Tibial nerve (tissue), 4 donors: ENCODE data around the gene EFR3B. TPM values are rescaled to one million over a fixed set of nuclear protein-coding genes. Genes with fewer than 3 reads are reported as not detected.

ENCODE experiments used
- DNase-seq, 2 donors: peaks; one replicate each; pipeline ENCODE4 v3.0.0-alpha.2; 2019; ENCODE audit warnings: low spot score in 2 of 2
- H3K27ac ChIP-seq, 4 donors: fragments of 200-600 bp; sonication (generic) in 3 of 4; one replicate each; pipeline ENCODE4 v1.5.1; 2017 to 2019; ENCODE audit warnings: mild to moderate bottlenecking in 1 of 4
- H3K27me3 ChIP-seq, 2 donors: fragments of 200-600 bp; sonication (generic) in 1 of 2; one replicate each; pipeline versions ENCODE4 v1.5.1 to v1.6.0; 2017 to 2019
- H3K36me3 ChIP-seq, 3 donors: fragments of 200-600 bp; sonication (generic); one replicate each; pipeline ENCODE4 v1.5.1; 2018 to 2019
- H3K4me1 ChIP-seq, 4 donors: fragments of 200-600 bp; sonication (generic) in 3 of 4; one replicate each; pipeline ENCODE4 v1.5.1; 2017 to 2019
- H3K4me3 ChIP-seq, 4 donors: fragments of 200-600 bp; sonication (generic) in 3 of 4; one replicate each; pipeline ENCODE4 v1.5.1; 2017 to 2019; ENCODE audit warnings: mild to moderate bottlenecking in 1 of 4, moderate library complexity in 1 of 4
- H3K9me3 ChIP-seq, 4 donors: fragments of 200-600 bp; sonication (generic) in 3 of 4; one replicate each; pipeline ENCODE4 v1.5.1; 2017 to 2019
- EP300 ChIP-seq, 2 donors: sonication (generic); formaldehyde crosslinking; IDR thresholded peaks; one replicate each; pipeline ENCODE4 v1.6.1; 2017; ENCODE audit warnings: antibody characterized with exemption in 2 of 2, mild to moderate bottlenecking in 1 of 2
- POLR2A ChIP-seq, 2 donors: fragments of 450-650 bp; IDR thresholded peaks; one replicate each; pipeline ENCODE4 v1.6.1; 2017; ENCODE audit warnings: antibody characterized with exemption in 2 of 2, mild to moderate bottlenecking in 2 of 2, moderate library complexity in 2 of 2
- WGBS, 2 donors: methylation state at CpG; one replicate each; pipeline ENCODE4 v1.1.5; 2018; 5-methylcytosine and 5-hydroxymethylcytosine counted together
- total RNA-seq, 4 donors: library from RNA; depleted of rRNA; stranded (reverse); fragments of >200 nt; gene quantifications; one replicate each; pipeline ENCODE4 v1.1.0, GENCODE V29; 2016
- TF ChIP-seq, protein P1 (sequence below), 5 experiments: fragments of 200-600 bp in 3 of 5; fragments of 450-650 bp in 2 of 5; sonication (generic) in 3 of 5; IDR thresholded peaks; one replicate each; pipeline ENCODE4 v1.5.1; 2016 to 2019; ENCODE audit warnings: antibody characterized with exemption in 5 of 5, mild to moderate bottlenecking in 3 of 5, moderate library complexity in 2 of 5

The EFR3B gene
- total RNA-seq, 4 donors from 2014 or later, result 5.4 to 7.1 (median 5.7) TPM

DNA sequence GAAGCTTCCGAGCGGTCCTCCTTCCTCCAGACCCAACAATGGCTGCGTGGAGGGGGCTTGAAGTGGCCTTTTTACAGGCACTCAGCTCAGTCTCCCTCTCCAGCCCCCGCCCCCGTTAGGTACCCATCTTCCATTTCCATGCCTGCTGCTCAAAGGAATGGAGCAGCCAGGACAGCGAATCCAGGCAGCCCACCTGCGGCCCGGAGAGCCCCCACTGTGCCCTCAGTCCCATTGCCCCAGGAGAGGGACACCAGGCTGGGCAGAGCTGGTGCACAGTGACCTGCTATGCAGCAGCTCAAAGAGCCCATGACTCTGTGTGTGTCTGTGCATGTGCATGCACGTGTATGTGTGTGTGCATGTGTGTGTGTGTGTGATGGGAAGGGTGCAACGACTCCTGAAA is 137.1 kb downstream of the EFR3B start:
- TF ChIP-seq, protein P1, sequence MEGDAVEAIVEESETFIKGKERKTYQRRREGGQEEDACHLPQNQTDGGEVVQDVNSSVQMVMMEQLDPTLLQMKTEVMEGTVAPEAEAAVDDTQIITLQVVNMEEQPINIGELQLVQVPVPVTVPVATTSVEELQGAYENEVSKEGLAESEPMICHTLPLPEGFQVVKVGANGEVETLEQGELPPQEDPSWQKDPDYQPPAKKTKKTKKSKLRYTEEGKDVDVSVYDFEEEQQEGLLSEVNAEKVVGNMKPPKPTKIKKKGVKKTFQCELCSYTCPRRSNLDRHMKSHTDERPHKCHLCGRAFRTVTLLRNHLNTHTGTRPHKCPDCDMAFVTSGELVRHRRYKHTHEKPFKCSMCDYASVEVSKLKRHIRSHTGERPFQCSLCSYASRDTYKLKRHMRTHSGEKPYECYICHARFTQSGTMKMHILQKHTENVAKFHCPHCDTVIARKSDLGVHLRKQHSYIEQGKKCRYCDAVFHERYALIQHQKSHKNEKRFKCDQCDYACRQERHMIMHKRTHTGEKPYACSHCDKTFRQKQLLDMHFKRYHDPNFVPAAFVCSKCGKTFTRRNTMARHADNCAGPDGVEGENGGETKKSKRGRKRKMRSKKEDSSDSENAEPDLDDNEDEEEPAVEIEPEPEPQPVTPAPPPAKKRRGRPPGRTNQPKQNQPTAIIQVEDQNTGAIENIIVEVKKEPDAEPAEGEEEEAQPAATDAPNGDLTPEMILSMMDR (IDR thresholded peaks at IDR 0.05), result no peak
- TF ChIP-seq EP300 (IDR thresholded peaks at IDR 0.05) (no peak), POLR2A (IDR thresholded peaks at IDR 0.05) (no peak)
- Histone ChIP-seq H3K4me3 (no peak overlapping the region), H3K27ac (no peak overlapping the region), H3K9me3 (peaks cover 0 to 9% (median 0%) of the 10 kb centered on the region in 4 donors), H3K4me1 (no peaks in the 10 kb centered on the region), H3K27me3 (no peaks in the 10 kb centered on the region), H3K36me3 (no peaks in the 10 kb centered on the region)
- WGBS, 2 donors, result 80 to 83% methylated on average over 10 of the region's 10 CpGs
- no peak for DNase-seq

DNA sequence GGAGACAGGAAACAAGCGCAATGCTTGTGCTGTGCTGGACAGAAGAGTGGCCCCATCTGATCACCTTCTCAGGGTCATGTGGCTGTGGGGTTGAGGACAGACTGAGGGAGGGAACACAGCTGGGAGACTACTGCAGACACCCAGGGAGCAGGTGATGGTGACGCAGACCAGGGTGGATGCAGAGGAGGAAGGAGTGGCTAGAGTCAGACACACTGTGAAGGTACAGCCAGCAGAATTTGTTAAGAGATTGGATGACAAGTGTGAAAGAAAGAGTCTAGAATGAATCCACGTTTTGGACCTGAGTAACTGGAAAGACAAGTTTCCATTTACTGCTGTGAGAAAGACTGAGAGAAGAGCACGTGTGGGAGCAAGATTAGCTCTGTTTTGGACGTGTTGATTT is 142.4 kb downstream of the EFR3B start:
- no peaks in the 10 kb centered on the region for H3K27me3 ChIP-seq
- WGBS, 2 donors, result 67 to 69% methylated on average over 5 of the region's 5 CpGs
- peaks cover 0 to 9% (median 0%) of the 10 kb centered on the region in 4 donors for H3K9me3 ChIP-seq
- no peak overlapping the region for H3K4me3 ChIP-seq
- no peaks in the 10 kb centered on the region for H3K4me1 ChIP-seq
- TF ChIP-seq EP300 (IDR thresholded peaks at IDR 0.05) (no peak), POLR2A (IDR thresholded peaks at IDR 0.05) (no peak)
- TF ChIP-seq, protein P1 (IDR thresholded peaks at IDR 0.05), result no peak
- no peak for DNase-seq
- no peak overlapping the region for H3K27ac ChIP-seq
- no peaks in the 10 kb centered on the region for H3K36me3 ChIP-seq

DNA sequence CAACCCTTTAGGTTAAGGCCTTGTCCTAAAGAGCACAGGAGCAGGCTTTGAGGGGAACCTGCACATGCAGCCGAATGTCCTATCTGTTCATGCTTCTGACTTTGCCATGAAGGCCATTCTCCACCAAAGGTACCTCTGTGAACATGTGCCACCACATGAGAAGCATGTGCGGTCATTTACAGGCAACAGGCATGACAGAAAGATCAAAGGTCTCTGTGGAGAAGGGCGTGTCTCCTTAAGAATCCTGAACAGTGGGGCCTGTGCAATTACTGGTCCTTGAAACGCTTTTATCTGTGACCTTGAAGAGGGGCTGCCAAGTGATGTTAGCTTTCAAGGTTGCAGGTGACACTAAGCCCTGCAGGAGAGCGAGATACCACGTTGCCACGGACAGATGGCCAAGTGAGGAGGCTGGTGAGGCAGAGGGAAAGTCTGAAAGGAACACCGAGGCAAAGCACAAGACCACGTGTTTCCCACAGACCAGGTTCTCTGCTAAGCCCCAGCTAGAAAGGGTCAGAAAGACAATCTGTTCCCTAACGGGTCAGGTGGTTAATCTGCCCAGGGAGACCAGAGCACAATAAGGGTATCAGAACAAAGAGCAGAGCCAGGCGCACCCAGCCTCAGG is 146.0 kb downstream of the EFR3B start:
- Histone ChIP-seq H3K4me3 (no peak overlapping the region), H3K4me1 (no peaks in the 10 kb centered on the region), H3K27ac (no peak overlapping the region), H3K9me3 (no peaks in the 10 kb centered on the region), H3K36me3 (no peaks in the 10 kb centered on the region), H3K27me3 (no peaks in the 10 kb centered on the region)
- TF ChIP-seq, protein P1 (IDR thresholded peaks at IDR 0.05), result no peak
- no peak for TF ChIP-seq EP300 (IDR thresholded peaks at IDR 0.05)
- TF ChIP-seq POLR2A (IDR thresholded peaks at IDR 0.05), result no peak
- WGBS, 2 donors, result 70 to 78% methylated on average over 11 of the region's 11 CpGs
- no peak for DNase-seq

DNA sequence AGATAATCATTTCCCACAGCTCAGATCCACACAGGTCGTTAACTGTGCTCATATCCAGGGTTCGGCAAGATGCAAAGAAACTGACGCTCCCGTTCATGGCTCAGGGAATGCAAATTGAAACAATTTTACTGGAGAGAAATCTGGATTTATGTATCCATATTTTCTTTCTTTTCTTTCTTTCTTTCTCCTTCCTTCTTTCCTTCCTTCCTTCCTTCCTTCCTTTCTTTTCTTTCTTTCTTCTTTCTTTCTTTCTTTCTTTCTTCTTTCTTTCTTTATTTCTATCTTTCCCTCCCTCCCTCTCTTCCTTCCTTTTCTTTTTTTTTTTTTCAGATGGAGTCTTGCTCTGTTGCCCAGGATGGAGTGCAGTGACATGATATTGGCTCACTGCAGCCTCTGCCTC is 146.5 kb downstream of the EFR3B start:
- DNase-seq, result no peak
- Histone ChIP-seq H3K4me3 (no peak overlapping the region), H3K9me3 (no peaks in the 10 kb centered on the region), H3K36me3 (no peaks in the 10 kb centered on the region), H3K4me1 (no peaks in the 10 kb centered on the region), H3K27ac (no peak overlapping the region), H3K27me3 (no peaks in the 10 kb centered on the region)
- WGBS, 2 donors, result 54 to 68% methylated on average over 4 of the region's 4 CpGs
- TF ChIP-seq EP300 (IDR thresholded peaks at IDR 0.05) (no peak), POLR2A (IDR thresholded peaks at IDR 0.05) (no peak)
- TF ChIP-seq, protein P1 (IDR thresholded peaks at IDR 0.05), result no peak

DNA sequence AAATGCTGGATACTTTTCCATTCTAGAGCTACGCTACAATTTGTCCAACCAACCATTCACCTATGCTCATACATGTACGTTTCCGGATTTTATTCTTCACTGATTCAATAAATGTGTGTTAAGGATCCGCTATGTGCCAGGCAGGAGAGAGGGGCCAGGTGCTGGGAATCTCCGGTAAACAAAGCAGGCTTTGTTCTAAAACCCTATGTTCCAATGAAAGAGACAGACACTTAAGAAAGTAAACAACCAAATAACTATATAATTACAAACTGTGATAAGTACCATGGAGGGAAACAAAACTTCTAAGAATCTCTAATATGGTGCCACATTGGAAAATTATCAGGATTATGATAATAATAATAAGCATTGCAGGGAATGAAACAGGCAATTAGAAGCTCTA is 148.7 kb downstream of the EFR3B start:
- no peak overlapping the region for H3K27ac ChIP-seq
- 75 to 78% methylated on average over 5 of the region's 5 CpGs for WGBS, 2 donors
- H3K9me3 ChIP-seq, result no peaks in the 10 kb centered on the region
- H3K36me3 ChIP-seq, result no peaks in the 10 kb centered on the region
- H3K4me3 ChIP-seq, result no peak overlapping the region
- H3K4me1 ChIP-seq, result no peaks in the 10 kb centered on the region
- no peak for DNase-seq
- TF ChIP-seq POLR2A (IDR thresholded peaks at IDR 0.05) (no peak), EP300 (IDR thresholded peaks at IDR 0.05) (no peak)
- TF ChIP-seq, protein P1 (IDR thresholded peaks at IDR 0.05), result no peak
- H3K27me3 ChIP-seq, result no peaks in the 10 kb centered on the region
